Parathyroid adenoma (tissue), 2 donors: ENCODE data around the gene FLRT2.

ENCODE experiments used
- H2AFZ ChIP-seq: fragments of 300-600 bp; sonication (generic); one replicate; pipeline ENCODE4 v1.7.0; 2017; ENCODE audit warnings: antibody characterized with exemption, mild to moderate bottlenecking
- H3K27ac ChIP-seq: fragments of 300-600 bp; sonication (generic); one replicate; pipeline ENCODE4 v1.7.0; 2017
- H3K27me3 ChIP-seq: fragments of 300-600 bp; sonication (generic); one replicate; pipeline ENCODE4 v1.7.0; 2017; ENCODE audit warnings: low read length; ENCODE audit not compliant: control insufficient read depth, insufficient read depth
- H3K36me3 ChIP-seq: fragments of 300-600 bp; sonication (generic); one replicate; pipeline ENCODE4 v1.7.0; 2017; ENCODE audit warnings: low read length; ENCODE audit not compliant: control insufficient read depth, insufficient read depth
- H3K4me1 ChIP-seq: fragments of 300-600 bp; sonication (generic); one replicate; pipeline ENCODE4 v1.7.0; 2017; ENCODE audit warnings: control low read depth
- H3K4me2 ChIP-seq: fragments of 300-600 bp; sonication (generic); one replicate; pipeline ENCODE4 v1.7.0; 2017; ENCODE audit warnings: low read length
- H3K4me3 ChIP-seq: fragments of 300-600 bp; sonication (generic); one replicate; pipeline ENCODE4 v1.7.0; 2017; ENCODE audit warnings: low read depth, low read length
- H3K79me2 ChIP-seq: fragments of 300-600 bp; sonication (generic); one replicate; pipeline ENCODE4 v1.7.0; 2017; ENCODE audit warnings: control low read depth
- H3K9ac ChIP-seq: fragments of 300-600 bp; sonication (generic); one replicate; pipeline ENCODE4 v1.7.0; 2017; ENCODE audit warnings: mild to moderate bottlenecking
- H3K9me3 ChIP-seq: fragments of 300-600 bp; sonication (generic); one replicate; pipeline ENCODE4 v1.7.0; 2017; ENCODE audit warnings: low read length; ENCODE audit not compliant: control insufficient read depth
- TF ChIP-seq, protein P1 (sequence below): fragments of 300-600 bp; sonication (generic); IDR thresholded peaks from one replicate; pipeline ENCODE4 v1.7.0; 2017; ENCODE audit warnings: antibody characterized with exemption, mild to moderate bottlenecking
- donor health status: primary hyperparathyroidism.

Gene FLRT2

DNA sequence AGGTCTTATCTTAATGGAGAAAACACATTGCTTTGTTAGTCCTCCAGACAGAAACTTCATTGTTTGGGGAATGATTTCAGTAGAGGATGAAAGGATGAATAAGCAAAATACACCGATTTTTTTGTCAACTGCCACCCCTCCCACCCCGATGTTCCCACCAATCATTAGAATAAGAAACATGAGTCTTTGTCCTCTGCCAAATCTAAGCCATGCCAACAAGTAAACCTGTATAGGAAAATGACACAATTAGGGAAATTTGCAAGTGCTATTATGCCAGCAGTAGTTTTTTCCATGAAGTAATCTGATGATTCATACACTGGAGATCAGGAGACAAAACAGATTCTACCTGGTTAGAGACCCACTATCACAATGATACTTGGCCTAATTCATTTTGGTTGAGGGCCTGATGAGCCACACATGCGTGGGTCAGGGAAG is 35.9 kb downstream of the FLRT2 start:
- TF ChIP-seq, protein P1, sequence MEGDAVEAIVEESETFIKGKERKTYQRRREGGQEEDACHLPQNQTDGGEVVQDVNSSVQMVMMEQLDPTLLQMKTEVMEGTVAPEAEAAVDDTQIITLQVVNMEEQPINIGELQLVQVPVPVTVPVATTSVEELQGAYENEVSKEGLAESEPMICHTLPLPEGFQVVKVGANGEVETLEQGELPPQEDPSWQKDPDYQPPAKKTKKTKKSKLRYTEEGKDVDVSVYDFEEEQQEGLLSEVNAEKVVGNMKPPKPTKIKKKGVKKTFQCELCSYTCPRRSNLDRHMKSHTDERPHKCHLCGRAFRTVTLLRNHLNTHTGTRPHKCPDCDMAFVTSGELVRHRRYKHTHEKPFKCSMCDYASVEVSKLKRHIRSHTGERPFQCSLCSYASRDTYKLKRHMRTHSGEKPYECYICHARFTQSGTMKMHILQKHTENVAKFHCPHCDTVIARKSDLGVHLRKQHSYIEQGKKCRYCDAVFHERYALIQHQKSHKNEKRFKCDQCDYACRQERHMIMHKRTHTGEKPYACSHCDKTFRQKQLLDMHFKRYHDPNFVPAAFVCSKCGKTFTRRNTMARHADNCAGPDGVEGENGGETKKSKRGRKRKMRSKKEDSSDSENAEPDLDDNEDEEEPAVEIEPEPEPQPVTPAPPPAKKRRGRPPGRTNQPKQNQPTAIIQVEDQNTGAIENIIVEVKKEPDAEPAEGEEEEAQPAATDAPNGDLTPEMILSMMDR: no peak
- Histone ChIP-seq H3K27ac (no peak overlapping the region), H3K9ac (no peak overlapping the region), H3K4me3 (no peak overlapping the region), H3K79me2 (no peaks in the 10 kb centered on the region), H2AFZ (no peak overlapping the region), H3K27me3 (no peaks in the 10 kb centered on the region), H3K36me3 (no peaks in the 10 kb centered on the region), H3K9me3 (no peaks in the 10 kb centered on the region), H3K4me2 (no peak overlapping the region), H3K4me1 (no peaks in the 10 kb centered on the region)

GRCh38 chr14:85566603-85567002 is 36.7 kb downstream of the FLRT2 start:
- no peaks in the 10 kb centered on the region for H3K36me3 ChIP-seq
- H3K4me2 ChIP-seq: no peak overlapping the region
- no peak overlapping the region for H3K27ac ChIP-seq
- H3K4me1 ChIP-seq: no peaks in the 10 kb centered on the region
- H3K9me3 ChIP-seq: no peaks in the 10 kb centered on the region
- TF ChIP-seq, protein P1: no peak
- no peaks in the 10 kb centered on the region for H3K79me2 ChIP-seq
- no peak overlapping the region for H2AFZ ChIP-seq
- no peak overlapping the region for H3K4me3 ChIP-seq
- no peaks in the 10 kb centered on the region for H3K27me3 ChIP-seq
- H3K9ac ChIP-seq: no peak overlapping the region

GRCh38 chr14:85572011-85572410 is 42.1 kb downstream of the FLRT2 start:
- H3K4me2 ChIP-seq: no peak overlapping the region
- H2AFZ ChIP-seq: no peak overlapping the region
- no peak overlapping the region for H3K9ac ChIP-seq
- H3K27ac ChIP-seq: no peak overlapping the region
- H3K9me3 ChIP-seq: no peaks in the 10 kb centered on the region
- H3K79me2 ChIP-seq: no peaks in the 10 kb centered on the region
- no peaks in the 10 kb centered on the region for H3K4me1 ChIP-seq
- TF ChIP-seq, protein P1: no peak
- no peaks in the 10 kb centered on the region for H3K36me3 ChIP-seq
- H3K4me3 ChIP-seq: no peak overlapping the region
- H3K27me3 ChIP-seq: no peaks in the 10 kb centered on the region

GRCh38 chr14:85572845-85573244 is 42.9 kb downstream of the FLRT2 start:
- H3K9me3 ChIP-seq: no peaks in the 10 kb centered on the region
- no peak overlapping the region for H2AFZ ChIP-seq
- H3K36me3 ChIP-seq: no peaks in the 10 kb centered on the region
- H3K4me3 ChIP-seq: no peak overlapping the region
- H3K79me2 ChIP-seq: no peaks in the 10 kb centered on the region
- TF ChIP-seq, protein P1: no peak
- no peak overlapping the region for H3K4me2 ChIP-seq
- no peaks in the 10 kb centered on the region for H3K27me3 ChIP-seq
- H3K4me1 ChIP-seq: no peaks in the 10 kb centered on the region
- no peak overlapping the region for H3K27ac ChIP-seq
- H3K9ac ChIP-seq: no peak overlapping the region

- no peaks in the 10 kb centered on the region for H3K79me2 ChIP-seq
- H3K4me1 ChIP-seq: no peaks in the 10 kb centered on the region
- H3K4me3 ChIP-seq: no peak overlapping the region
- no peaks in the 10 kb centered on the region for H3K36me3 ChIP-seq
- H2AFZ ChIP-seq: no peak overlapping the region
- H3K9me3 ChIP-seq: no peaks in the 10 kb centered on the region
- H3K9ac ChIP-seq: no peak overlapping the region
- no peak overlapping the region for H3K27ac ChIP-seq
- H3K4me2 ChIP-seq: no peak overlapping the region
- no peaks in the 10 kb centered on the region for H3K27me3 ChIP-seq
- TF ChIP-seq, protein P1: no peak
These were observed 43.5 kb downstream of the FLRT2 start for GRCh38 chr14:85573406-85573805.
